ENCODE data around the gene ERG. TPM values are rescaled to one million over a fixed set of nuclear protein-coding genes. Genes with fewer than 3 reads are reported as not detected.

Gene ERG
- total and polyA plus RNA-seq, 2 of the 8 experiments (the other 6 are each of a cell fraction or from before 2014, with no cell fraction given) = 1.0 to 3.0 TPM

GRCh38 chr21:38383411-38384237, 114.7 kb downstream of the ERG start (continued):
- TF ChIP-seq, protein P1, sequence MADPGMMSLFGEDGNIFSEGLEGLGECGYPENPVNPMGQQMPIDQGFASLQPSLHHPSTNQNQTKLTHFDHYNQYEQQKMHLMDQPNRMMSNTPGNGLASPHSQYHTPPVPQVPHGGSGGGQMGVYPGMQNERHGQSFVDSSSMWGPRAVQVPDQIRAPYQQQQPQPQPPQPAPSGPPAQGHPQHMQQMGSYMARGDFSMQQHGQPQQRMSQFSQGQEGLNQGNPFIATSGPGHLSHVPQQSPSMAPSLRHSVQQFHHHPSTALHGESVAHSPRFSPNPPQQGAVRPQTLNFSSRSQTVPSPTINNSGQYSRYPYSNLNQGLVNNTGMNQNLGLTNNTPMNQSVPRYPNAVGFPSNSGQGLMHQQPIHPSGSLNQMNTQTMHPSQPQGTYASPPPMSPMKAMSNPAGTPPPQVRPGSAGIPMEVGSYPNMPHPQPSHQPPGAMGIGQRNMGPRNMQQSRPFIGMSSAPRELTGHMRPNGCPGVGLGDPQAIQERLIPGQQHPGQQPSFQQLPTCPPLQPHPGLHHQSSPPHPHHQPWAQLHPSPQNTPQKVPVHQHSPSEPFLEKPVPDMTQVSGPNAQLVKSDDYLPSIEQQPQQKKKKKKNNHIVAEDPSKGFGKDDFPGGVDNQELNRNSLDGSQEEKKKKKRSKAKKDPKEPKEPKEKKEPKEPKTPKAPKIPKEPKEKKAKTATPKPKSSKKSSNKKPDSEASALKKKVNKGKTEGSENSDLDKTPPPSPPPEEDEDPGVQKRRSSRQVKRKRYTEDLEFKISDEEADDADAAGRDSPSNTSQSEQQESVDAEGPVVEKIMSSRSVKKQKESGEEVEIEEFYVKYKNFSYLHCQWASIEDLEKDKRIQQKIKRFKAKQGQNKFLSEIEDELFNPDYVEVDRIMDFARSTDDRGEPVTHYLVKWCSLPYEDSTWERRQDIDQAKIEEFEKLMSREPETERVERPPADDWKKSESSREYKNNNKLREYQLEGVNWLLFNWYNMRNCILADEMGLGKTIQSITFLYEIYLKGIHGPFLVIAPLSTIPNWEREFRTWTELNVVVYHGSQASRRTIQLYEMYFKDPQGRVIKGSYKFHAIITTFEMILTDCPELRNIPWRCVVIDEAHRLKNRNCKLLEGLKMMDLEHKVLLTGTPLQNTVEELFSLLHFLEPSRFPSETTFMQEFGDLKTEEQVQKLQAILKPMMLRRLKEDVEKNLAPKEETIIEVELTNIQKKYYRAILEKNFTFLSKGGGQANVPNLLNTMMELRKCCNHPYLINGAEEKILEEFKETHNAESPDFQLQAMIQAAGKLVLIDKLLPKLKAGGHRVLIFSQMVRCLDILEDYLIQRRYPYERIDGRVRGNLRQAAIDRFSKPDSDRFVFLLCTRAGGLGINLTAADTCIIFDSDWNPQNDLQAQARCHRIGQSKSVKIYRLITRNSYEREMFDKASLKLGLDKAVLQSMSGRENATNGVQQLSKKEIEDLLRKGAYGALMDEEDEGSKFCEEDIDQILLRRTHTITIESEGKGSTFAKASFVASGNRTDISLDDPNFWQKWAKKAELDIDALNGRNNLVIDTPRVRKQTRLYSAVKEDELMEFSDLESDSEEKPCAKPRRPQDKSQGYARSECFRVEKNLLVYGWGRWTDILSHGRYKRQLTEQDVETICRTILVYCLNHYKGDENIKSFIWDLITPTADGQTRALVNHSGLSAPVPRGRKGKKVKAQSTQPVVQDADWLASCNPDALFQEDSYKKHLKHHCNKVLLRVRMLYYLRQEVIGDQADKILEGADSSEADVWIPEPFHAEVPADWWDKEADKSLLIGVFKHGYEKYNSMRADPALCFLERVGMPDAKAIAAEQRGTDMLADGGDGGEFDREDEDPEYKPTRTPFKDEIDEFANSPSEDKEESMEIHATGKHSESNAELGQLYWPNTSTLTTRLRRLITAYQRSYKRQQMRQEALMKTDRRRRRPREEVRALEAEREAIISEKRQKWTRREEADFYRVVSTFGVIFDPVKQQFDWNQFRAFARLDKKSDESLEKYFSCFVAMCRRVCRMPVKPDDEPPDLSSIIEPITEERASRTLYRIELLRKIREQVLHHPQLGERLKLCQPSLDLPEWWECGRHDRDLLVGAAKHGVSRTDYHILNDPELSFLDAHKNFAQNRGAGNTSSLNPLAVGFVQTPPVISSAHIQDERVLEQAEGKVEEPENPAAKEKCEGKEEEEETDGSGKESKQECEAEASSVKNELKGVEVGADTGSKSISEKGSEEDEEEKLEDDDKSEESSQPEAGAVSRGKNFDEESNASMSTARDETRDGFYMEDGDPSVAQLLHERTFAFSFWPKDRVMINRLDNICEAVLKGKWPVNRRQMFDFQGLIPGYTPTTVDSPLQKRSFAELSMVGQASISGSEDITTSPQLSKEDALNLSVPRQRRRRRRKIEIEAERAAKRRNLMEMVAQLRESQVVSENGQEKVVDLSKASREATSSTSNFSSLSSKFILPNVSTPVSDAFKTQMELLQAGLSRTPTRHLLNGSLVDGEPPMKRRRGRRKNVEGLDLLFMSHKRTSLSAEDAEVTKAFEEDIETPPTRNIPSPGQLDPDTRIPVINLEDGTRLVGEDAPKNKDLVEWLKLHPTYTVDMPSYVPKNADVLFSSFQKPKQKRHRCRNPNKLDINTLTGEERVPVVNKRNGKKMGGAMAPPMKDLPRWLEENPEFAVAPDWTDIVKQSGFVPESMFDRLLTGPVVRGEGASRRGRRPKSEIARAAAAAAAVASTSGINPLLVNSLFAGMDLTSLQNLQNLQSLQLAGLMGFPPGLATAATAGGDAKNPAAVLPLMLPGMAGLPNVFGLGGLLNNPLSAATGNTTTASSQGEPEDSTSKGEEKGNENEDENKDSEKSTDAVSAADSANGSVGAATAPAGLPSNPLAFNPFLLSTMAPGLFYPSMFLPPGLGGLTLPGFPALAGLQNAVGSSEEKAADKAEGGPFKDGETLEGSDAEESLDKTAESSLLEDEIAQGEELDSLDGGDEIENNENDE (IDR thresholded peaks at IDR 0.05; ENCODE audit: insufficient replicate concordance, low read length) = no peak
- no peak for TF ChIP-seq KDM5A (IDR thresholded peaks at IDR 0.05; ENCODE audit: low read length)
- TF ChIP-seq CEBPB (IDR thresholded peaks at IDR 0.05; ENCODE audit: low read depth, low read length) = no peak
- no peak for TF ChIP-seq BACH1 (IDR thresholded peaks at IDR 0.05; ENCODE audit: low read length)
- TF ChIP-seq FOSL1 (IDR thresholded peaks at IDR 0.05; ENCODE audit: insufficient read depth, low read depth, low read length) = no peak
- TF ChIP-seq SIRT6 (IDR thresholded peaks at IDR 0.05; ENCODE audit: low read length) = no peak

All from H1 (cell line).